Measurements from ENCODE around the gene COMT.

DNA sequence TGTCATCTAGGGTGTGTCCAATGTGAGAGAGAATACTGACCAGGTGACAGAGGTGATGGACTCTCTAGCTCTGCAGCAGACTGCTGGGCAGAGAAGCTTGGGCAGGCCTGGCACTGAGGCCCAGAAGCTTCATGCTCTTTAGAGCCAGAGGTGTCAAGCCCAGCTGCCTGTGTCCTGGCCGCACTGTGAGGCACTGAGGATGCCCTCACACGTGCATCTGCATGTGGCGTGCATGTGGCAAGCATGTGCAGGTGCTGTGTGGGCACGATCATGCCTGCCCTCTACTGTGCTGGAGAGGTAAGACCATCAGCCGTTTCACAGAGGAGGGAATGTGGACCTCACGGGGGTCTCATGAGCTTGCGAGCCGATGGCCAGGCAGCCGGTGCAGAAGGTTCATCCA is 15.9 kb downstream of the COMT start:
- TF ChIP-seq POLR2A (IDR thresholded peaks at IDR 0.05) (no peak), CTCF (IDR thresholded peaks at IDR 0.05 in 8 of 11, conservative IDR thresholded peaks at IDR 0.05 in 3 of 11) (no peak)
